Ishikawa (cell line): Measurements from ENCODE around the gene COQ8B.

Experiments
- CEBPB ChIP-seq: IDR thresholded peaks from 2 replicates; pipeline ENCODE4 v1.6.1; 2012
- CREB1 ChIP-seq: IDR thresholded peaks from 2 replicates; pipeline ENCODE4 v1.6.1; 2012; ENCODE audit warnings: low read depth
- EGR1 ChIP-seq: IDR thresholded peaks from 2 replicates; pipeline ENCODE4 v1.6.1; 2012
- EP300 ChIP-seq: IDR thresholded peaks from 2 replicates; pipeline ENCODE4 v1.6.1; 2012; ENCODE audit warnings: borderline replicate concordance
- FOXM1 ChIP-seq: IDR thresholded peaks from 2 replicates; pipeline ENCODE4 v1.6.1; 2012; ENCODE audit warnings: low read depth, borderline replicate concordance
- MAX ChIP-seq: IDR thresholded peaks from 2 replicates; pipeline ENCODE4 v1.6.1; 2012
- NFIC ChIP-seq: IDR thresholded peaks from 2 replicates; pipeline ENCODE4 v1.6.1; 2012
- RAD21 ChIP-seq: IDR thresholded peaks from 2 replicates; pipeline ENCODE4 v1.6.1; 2012; ENCODE audit warnings: low read depth
- REST ChIP-seq: IDR thresholded peaks from 2 replicates; pipeline ENCODE4 v1.6.1; 2012; ENCODE audit warnings: low read depth, mild to moderate bottlenecking
- TAF1 ChIP-seq: IDR thresholded peaks from 2 replicates; pipeline ENCODE4 v1.6.1; 2012; ENCODE audit warnings: low read depth, mild to moderate bottlenecking
- TCF12 ChIP-seq: IDR thresholded peaks from 2 replicates; pipeline ENCODE4 v1.6.1; 2012; ENCODE audit warnings: low read depth
- TEAD4 ChIP-seq: IDR thresholded peaks from 2 replicates; pipeline ENCODE4 v1.6.1; 2012
- USF1 ChIP-seq: IDR thresholded peaks from 2 replicates; pipeline ENCODE4 v1.6.1; 2012
- YY1 ChIP-seq: IDR thresholded peaks from 2 replicates; pipeline ENCODE4 v1.6.1; 2012; ENCODE audit warnings: low read depth
- ZBTB7A ChIP-seq: IDR thresholded peaks from 2 replicates; pipeline ENCODE4 v1.6.1; 2012; ENCODE audit warnings: low read depth

Gene COQ8B

GRCh38 chr19:40686882-40687524 lies 29.7 kb downstream of the COQ8B start:
- TF ChIP-seq MAX (no peak), REST (no peak), EP300 (no peak), TEAD4 (no peak), FOXM1 (no peak), NFIC (no peak), ZBTB7A (no peak), USF1 (no peak), TAF1 (no peak), CREB1 (no peak), TCF12 (no peak), RAD21 (no peak), YY1 (no peak), CEBPB (no peak), EGR1 (no peak)

GRCh38 chr19:40685563-40685962 lies 31.1 kb downstream of the COQ8B start:
- TF ChIP-seq YY1, result no peak
- no peak for TF ChIP-seq CEBPB
- no peak for TF ChIP-seq TAF1
- TF ChIP-seq TEAD4, result no peak
- no peak for TF ChIP-seq REST
- no peak for TF ChIP-seq RAD21
- TF ChIP-seq CREB1, result no peak
- TF ChIP-seq NFIC, result no peak
- no peak for TF ChIP-seq ZBTB7A
- no peak for TF ChIP-seq TCF12
- TF ChIP-seq MAX, result no peak
- no peak for TF ChIP-seq USF1
- TF ChIP-seq EP300, result no peak

GRCh38 chr19:40685016-40685526 lies 31.6 kb downstream of the COQ8B start:
- TF ChIP-seq ZBTB7A (no peak), YY1 (no peak)

GRCh38 chr19:40684280-40684679 lies 32.4 kb downstream of the COQ8B start:
- TF ChIP-seq CREB1, result no peak

GRCh38 chr19:40683437-40683836 lies 33.2 kb downstream of the COQ8B start:
- TF ChIP-seq TEAD4 (no peak), USF1 (no peak), MAX (no peak), EGR1 (no peak), RAD21 (no peak), TCF12 (no peak), YY1 (no peak), NFIC (no peak), CEBPB (no peak), ZBTB7A (no peak), EP300 (no peak)

- TF ChIP-seq EGR1 (no peak), USF1 (no peak), TAF1 (no peak), RAD21 (no peak), FOXM1 (no peak), CREB1 (no peak), TCF12 (no peak), REST (no peak), CEBPB (no peak), YY1 (no peak), NFIC (no peak), TEAD4 (no peak)
These were observed 34.2 kb downstream of the COQ8B start for GRCh38 chr19:40682431-40682964.
